ENCODE measurements around the gene RBMS1. TPM values are rescaled to one million over a fixed set of nuclear protein-coding genes. Genes with fewer than 3 reads are reported as not detected.

Gene RBMS1
- total and polyA plus RNA-seq, 5 donors from 2014 or later, result 27.9 to 58.4 (median 33.5) TPM

DNA sequence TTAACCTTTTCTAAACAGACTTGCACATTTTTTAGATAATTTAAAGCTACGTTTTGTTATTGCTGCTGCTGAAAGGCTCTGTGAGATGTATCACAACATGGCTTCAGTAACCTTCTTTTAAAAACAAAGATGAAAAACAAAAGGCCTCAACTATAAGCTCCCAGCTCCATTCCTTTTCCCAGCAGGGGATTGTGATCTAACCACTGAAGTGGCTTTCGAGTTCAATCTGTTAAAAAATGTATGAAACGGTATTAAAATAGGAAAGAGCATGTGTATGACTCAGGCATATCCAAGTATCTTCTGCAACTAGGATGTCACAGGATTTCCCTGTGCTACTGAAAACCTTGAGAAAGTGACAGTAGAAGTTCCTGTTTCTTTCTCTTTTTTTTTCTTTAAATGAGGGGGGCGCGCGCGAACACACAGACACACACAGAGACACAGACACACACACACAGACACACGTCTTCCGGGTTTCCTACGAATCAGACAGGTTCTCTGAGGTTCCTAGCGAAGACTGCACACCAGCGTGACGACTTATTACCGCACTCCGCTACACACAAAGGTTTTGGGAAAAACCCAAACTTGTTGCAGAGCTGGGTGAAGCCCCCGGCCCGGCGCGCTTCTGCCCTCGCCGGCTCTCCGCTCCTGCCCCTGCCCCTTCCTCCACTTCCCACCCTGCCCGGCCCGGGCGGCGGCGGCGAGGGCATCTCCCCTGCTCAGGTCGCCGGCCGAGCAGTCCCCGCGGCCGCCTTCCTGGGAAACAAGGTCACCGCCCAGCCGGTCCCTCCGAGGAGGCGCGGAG is 86.8 kb downstream of the RBMS1 start:
- peak overlapping the region; percentile 90 to 94 (median 92) for H3K4me3 Mint-ChIP-seq
- Histone ChIP-seq H3K36me3 (ENCODE audit: control insufficient read depth, insufficient read depth, low read length) (no peaks in the 10 kb centered on the region), H3K4me3 (ENCODE audit: low read depth, low read length) (peak overlapping the region; percentile 96), H3K9me3 (ENCODE audit: control insufficient read depth in 2 of 2, low read length in 2 of 2) (no peaks in the 10 kb centered on the region), H3K27ac (ENCODE audit: insufficient read depth, low read length, poor library complexity, severe bottlenecking) (peak overlapping the region; percentile 88), H3K27me3 (ENCODE audit: control insufficient read depth, insufficient read depth, low read length) (no peaks in the 10 kb centered on the region), H3K4me1 (ENCODE audit: control insufficient read depth, insufficient read depth, low read length, poor library complexity, severe bottlenecking) (peaks cover 50% of the 10 kb centered on the region)
- peak; percentile 71 to 76 for ATAC-seq (ENCODE audit: low read depth in 2 of 2)
- peaks cover 7% of the 10 kb centered on the region for H3K27me3 Mint-ChIP-seq
- peak; percentile 61 to 88 (median 74) for DNase-seq
- peak overlapping the region; percentile 88 to 94 (median 93) for H3K27ac Mint-ChIP-seq
- peaks cover 3% of the 10 kb centered on the region for H3K36me3 Mint-ChIP-seq
- no peaks in the 10 kb centered on the region for H3K9me3 Mint-ChIP-seq
- peaks cover 35 to 80% (median 66%) of the 10 kb centered on the region in 4 donors for H3K4me1 Mint-ChIP-seq

- H3K4me1 ChIP-seq (ENCODE audit: control insufficient read depth, insufficient read depth, low read length, poor library complexity, severe bottlenecking), result peaks cover 40% of the 10 kb centered on the region
- no peaks in the 10 kb centered on the region for H3K27me3 ChIP-seq (ENCODE audit: control insufficient read depth, insufficient read depth, low read length)
- Mint-ChIP-seq H3K4me3 (peak overlapping the region; percentile 88 to 92 (median 90)), H3K9me3 (no peaks in the 10 kb centered on the region), H3K27me3 (peaks cover 7% of the 10 kb centered on the region), H3K4me1 (peaks cover 23 to 70% (median 57%) of the 10 kb centered on the region in 4 donors), H3K27ac (peak overlapping the region in 2 of 3 donors; percentile 66 to 94), H3K36me3 (peaks cover 3% of the 10 kb centered on the region)
- no peak overlapping the region for H3K27ac ChIP-seq (ENCODE audit: insufficient read depth, low read length, poor library complexity, severe bottlenecking)
- ATAC-seq (ENCODE audit: low read depth in 2 of 2), result no peak
- peak overlapping the region; percentile 33 for H3K4me3 ChIP-seq (ENCODE audit: low read depth, low read length)
- no peaks in the 10 kb centered on the region for H3K9me3 ChIP-seq (ENCODE audit: control insufficient read depth in 2 of 2, low read length in 2 of 2)
- DNase-seq, result no peak
- no peaks in the 10 kb centered on the region for H3K36me3 ChIP-seq (ENCODE audit: control insufficient read depth, insufficient read depth, low read length)
Observed at GRCh38 chr2:160405077-160405867, 88.3 kb downstream of the RBMS1 start.

DNA sequence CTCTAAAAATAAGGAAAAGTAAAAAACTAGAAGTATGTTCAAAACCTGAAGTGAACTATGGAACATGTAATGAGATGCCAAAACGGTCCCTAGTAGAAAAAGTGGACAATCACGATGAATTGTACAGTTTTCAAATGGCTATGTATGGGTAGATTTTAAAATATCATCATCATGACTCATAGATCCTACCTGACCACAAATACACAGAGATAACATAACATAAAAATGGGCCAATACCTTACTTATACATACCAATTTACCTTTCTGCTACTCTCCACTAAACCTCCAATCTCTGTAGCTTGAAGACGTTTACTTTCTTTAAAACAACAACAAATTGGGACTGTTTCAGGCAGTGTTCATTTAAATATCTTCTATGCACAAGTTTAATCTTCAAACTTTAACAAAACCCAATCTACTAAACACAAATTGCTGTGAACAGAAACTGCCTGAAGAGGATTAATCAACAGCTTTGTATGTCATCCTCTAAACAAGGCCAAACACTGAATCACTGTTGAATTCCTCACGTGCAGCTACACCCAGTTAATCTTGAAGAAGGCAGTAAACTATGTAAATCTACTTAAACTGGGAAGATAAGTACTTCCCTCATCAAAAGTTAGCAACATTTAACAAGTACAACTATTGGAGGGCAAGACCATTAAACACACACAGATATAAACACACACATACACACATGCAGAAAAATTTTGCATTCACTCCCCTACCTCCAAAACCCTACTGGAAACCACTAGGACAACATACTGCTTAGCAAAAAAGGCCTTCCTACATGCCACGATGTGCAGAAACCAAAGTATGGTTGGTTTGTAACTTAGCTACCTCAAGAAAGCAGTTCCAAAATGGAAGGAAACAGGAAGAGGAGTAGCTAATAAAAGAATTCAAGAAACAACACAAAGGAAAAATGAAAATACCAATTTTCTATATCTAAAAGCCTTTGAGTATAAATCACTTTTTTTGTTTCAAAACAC is 90.3 kb downstream of the RBMS1 start:
- no peak for ATAC-seq (ENCODE audit: low read depth in 2 of 2)
- Histone ChIP-seq H3K27ac (ENCODE audit: insufficient read depth, low read length, poor library complexity, severe bottlenecking) (no peak overlapping the region), H3K9me3 (ENCODE audit: control insufficient read depth in 2 of 2, low read length in 2 of 2) (no peaks in the 10 kb centered on the region), H3K4me1 (ENCODE audit: control insufficient read depth, insufficient read depth, low read length, poor library complexity, severe bottlenecking) (peaks cover 38% of the 10 kb centered on the region), H3K4me3 (ENCODE audit: low read depth, low read length) (peak overlapping the region; percentile 51), H3K36me3 (ENCODE audit: control insufficient read depth, insufficient read depth, low read length) (no peaks in the 10 kb centered on the region), H3K27me3 (ENCODE audit: control insufficient read depth, insufficient read depth, low read length) (no peaks in the 10 kb centered on the region)
- DNase-seq, result no peak
- Mint-ChIP-seq H3K4me1 (peaks cover 21 to 57% (median 48%) of the 10 kb centered on the region in 4 donors), H3K27me3 (peaks cover 7% of the 10 kb centered on the region), H3K4me3 (peak overlapping the region; percentile 29 to 92 (median 42)), H3K9me3 (no peaks in the 10 kb centered on the region), H3K36me3 (peaks cover 3% of the 10 kb centered on the region), H3K27ac (no peak overlapping the region)

- H3K27ac Mint-ChIP-seq, result no peak overlapping the region
- Histone ChIP-seq H3K36me3 (ENCODE audit: control insufficient read depth, insufficient read depth, low read length) (no peaks in the 10 kb centered on the region), H3K27me3 (ENCODE audit: control insufficient read depth, insufficient read depth, low read length) (no peaks in the 10 kb centered on the region), H3K4me3 (ENCODE audit: low read depth, low read length) (no peak overlapping the region), H3K4me1 (ENCODE audit: control insufficient read depth, insufficient read depth, low read length, poor library complexity, severe bottlenecking) (peaks cover 36% of the 10 kb centered on the region), H3K27ac (ENCODE audit: insufficient read depth, low read length, poor library complexity, severe bottlenecking) (no peak overlapping the region), H3K9me3 (ENCODE audit: control insufficient read depth in 2 of 2, low read length in 2 of 2) (no peaks in the 10 kb centered on the region)
- no peak for ATAC-seq (ENCODE audit: low read depth in 2 of 2)
- H3K9me3 Mint-ChIP-seq, result no peaks in the 10 kb centered on the region
- no peak for DNase-seq
- H3K27me3 Mint-ChIP-seq, result peaks cover 7% of the 10 kb centered on the region
- H3K36me3 Mint-ChIP-seq, result peaks cover 3% of the 10 kb centered on the region
- H3K4me1 Mint-ChIP-seq, result peaks cover 21 to 54% (median 45%) of the 10 kb centered on the region in 4 donors
- H3K4me3 Mint-ChIP-seq, result peak overlapping the region in 2 of 4 donors; percentile 12 to 51
Observed at GRCh38 chr2:160402501-160402900, 91.1 kb downstream of the RBMS1 start.

DNA sequence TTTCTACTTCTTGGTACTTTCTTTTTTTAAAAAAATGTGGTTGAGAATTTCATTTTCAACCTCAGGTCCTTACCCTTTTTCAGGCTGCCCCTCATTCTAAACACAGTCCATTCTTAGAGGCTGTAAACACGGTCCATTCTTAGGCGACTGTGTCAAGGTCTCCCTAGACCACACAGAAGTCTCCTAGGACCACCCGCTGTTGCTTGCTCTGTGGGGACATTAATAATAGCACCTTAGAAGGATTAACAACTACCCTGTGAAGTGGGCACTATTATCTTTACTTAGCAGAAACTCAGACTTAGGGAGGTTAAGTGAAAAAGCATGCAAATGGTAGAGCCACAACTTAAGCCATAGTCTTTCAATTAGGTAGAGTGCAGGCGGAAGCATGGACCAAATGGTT is 91.7 kb downstream of the RBMS1 start:
- Histone ChIP-seq H3K27ac (ENCODE audit: insufficient read depth, low read length, poor library complexity, severe bottlenecking) (no peak overlapping the region), H3K4me1 (ENCODE audit: control insufficient read depth, insufficient read depth, low read length, poor library complexity, severe bottlenecking) (peaks cover 37% of the 10 kb centered on the region), H3K9me3 (ENCODE audit: control insufficient read depth in 2 of 2, low read length in 2 of 2) (no peaks in the 10 kb centered on the region), H3K4me3 (ENCODE audit: low read depth, low read length) (no peak overlapping the region), H3K36me3 (ENCODE audit: control insufficient read depth, insufficient read depth, low read length) (no peaks in the 10 kb centered on the region), H3K27me3 (ENCODE audit: control insufficient read depth, insufficient read depth, low read length) (no peaks in the 10 kb centered on the region)
- Mint-ChIP-seq H3K9me3 (no peaks in the 10 kb centered on the region), H3K36me3 (peaks cover 3% of the 10 kb centered on the region), H3K27me3 (peaks cover 5% of the 10 kb centered on the region), H3K27ac (no peak overlapping the region), H3K4me3 (peak overlapping the region in 1 of 4 donors; percentile 20), H3K4me1 (peaks cover 21 to 53% (median 45%) of the 10 kb centered on the region in 4 donors)
- ATAC-seq (ENCODE audit: low read depth in 2 of 2) (no peak), DNase-seq (no peak)

DNA sequence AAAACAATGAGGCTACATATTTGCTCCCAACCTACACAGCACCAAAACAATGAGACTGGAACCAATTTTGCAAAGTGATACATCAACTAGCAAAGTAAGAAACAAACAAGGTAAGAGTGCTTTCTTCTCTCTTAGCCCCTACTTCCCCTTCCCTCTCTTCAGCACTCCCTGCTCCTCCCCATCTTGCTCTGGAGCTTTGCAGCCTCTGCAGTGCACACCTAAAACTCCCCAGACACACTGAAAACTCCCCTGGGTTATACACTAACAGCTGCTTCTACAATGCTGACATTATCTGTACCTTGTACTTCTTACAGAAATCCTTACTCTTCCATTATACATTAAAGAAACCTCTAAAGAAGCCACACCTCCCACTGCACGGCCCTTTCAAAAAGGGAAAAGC is 93.7 kb downstream of the RBMS1 start:
- Histone ChIP-seq H3K4me1 (ENCODE audit: control insufficient read depth, insufficient read depth, low read length, poor library complexity, severe bottlenecking) (peaks cover 22% of the 10 kb centered on the region), H3K4me3 (ENCODE audit: low read depth, low read length) (no peak overlapping the region), H3K9me3 (ENCODE audit: control insufficient read depth in 2 of 2, low read length in 2 of 2) (no peaks in the 10 kb centered on the region), H3K27me3 (ENCODE audit: control insufficient read depth, insufficient read depth, low read length) (no peaks in the 10 kb centered on the region), H3K27ac (ENCODE audit: insufficient read depth, low read length, poor library complexity, severe bottlenecking) (no peak overlapping the region), H3K36me3 (ENCODE audit: control insufficient read depth, insufficient read depth, low read length) (no peaks in the 10 kb centered on the region)
- no peak overlapping the region for H3K4me3 Mint-ChIP-seq
- no peaks in the 10 kb centered on the region for H3K9me3 Mint-ChIP-seq
- no peak for DNase-seq
- H3K27ac Mint-ChIP-seq, result peak overlapping the region in 1 of 3 donors; percentile 67
- ATAC-seq (ENCODE audit: low read depth in 2 of 2), result no peak
- peaks cover 19 to 45% (median 31%) of the 10 kb centered on the region in 4 donors for H3K4me1 Mint-ChIP-seq
- H3K27me3 Mint-ChIP-seq, result no peaks in the 10 kb centered on the region
- H3K36me3 Mint-ChIP-seq, result peaks cover 3% of the 10 kb centered on the region

- H3K9me3 ChIP-seq (ENCODE audit: control insufficient read depth in 2 of 2, low read length in 2 of 2), result no peaks in the 10 kb centered on the region
- no peaks in the 10 kb centered on the region for H3K36me3 ChIP-seq (ENCODE audit: control insufficient read depth, insufficient read depth, low read length)
- DNase-seq, result no peak
- H3K36me3 Mint-ChIP-seq, result peaks cover 3% of the 10 kb centered on the region
- no peaks in the 10 kb centered on the region for H3K9me3 Mint-ChIP-seq
- H3K4me3 Mint-ChIP-seq, result no peak overlapping the region
- no peaks in the 10 kb centered on the region for H3K27me3 ChIP-seq (ENCODE audit: control insufficient read depth, insufficient read depth, low read length)
- ATAC-seq (ENCODE audit: low read depth in 2 of 2), result no peak
- no peak overlapping the region for H3K27ac Mint-ChIP-seq
- peaks cover 21 to 46% (median 31%) of the 10 kb centered on the region in 4 donors for H3K4me1 Mint-ChIP-seq
- no peaks in the 10 kb centered on the region for H3K27me3 Mint-ChIP-seq
- H3K4me1 ChIP-seq (ENCODE audit: control insufficient read depth, insufficient read depth, low read length, poor library complexity, severe bottlenecking), result peaks cover 29% of the 10 kb centered on the region
- no peak overlapping the region for H3K27ac ChIP-seq (ENCODE audit: insufficient read depth, low read length, poor library complexity, severe bottlenecking)
- H3K4me3 ChIP-seq (ENCODE audit: low read depth, low read length), result no peak overlapping the region
Observed at GRCh38 chr2:160397530-160397865, 96.1 kb downstream of the RBMS1 start.
